GM23338 (cell line): ENCODE results near the gene TPX2.

ENCODE experiments used
- CREB1 ChIP-seq: fragments of 250-450 bp; sonication (Bioruptor Pico); IDR thresholded peaks from 2 replicates; pipeline ENCODE4 v1.5.0; 2020; ENCODE audit warnings: low read depth, mild to moderate bottlenecking, moderate library complexity
- EZH2 ChIP-seq: fragments of 200-600 bp; sonication (generic); IDR thresholded peaks from one replicate; pipeline ENCODE4 v1.8.0; 2017; ENCODE audit warnings: antibody characterized with exemption, mild to moderate bottlenecking, low read depth; ENCODE audit not compliant: unreplicated experiment
- EZH2phosphoT487 ChIP-seq: fragments of 200-600 bp; sonication (generic); IDR thresholded peaks from one replicate; pipeline ENCODE4 v1.8.1; 2018; ENCODE audit warnings: antibody characterized with exemption; ENCODE audit not compliant: unreplicated experiment
- POLR2AphosphoS5 ChIP-seq: IDR thresholded peaks from 2 replicates; pipeline ENCODE4 v1.6.1; 2016; ENCODE audit warnings: antibody characterized with exemption, low read depth
- STAT1 ChIP-seq: IDR thresholded peaks from one replicate; pipeline ENCODE4 v1.6.1; 2016; ENCODE audit warnings: antibody characterized with exemption; ENCODE audit not compliant: unreplicated experiment
- ZNF114 ChIP-seq: fragments of 250-450 bp; sonication (Bioruptor Pico); IDR thresholded peaks from 2 replicates; pipeline ENCODE4 v1.5.0; 2020; ENCODE audit warnings: mild to moderate bottlenecking, moderate library complexity
- TF ChIP-seq, protein P1 (sequence below), 2 experiments: fragments of 200-600 bp in 1 of 2; sonication (generic) in 1 of 2; conservative IDR thresholded peaks; 2 replicates each; pipeline versions ENCODE4 v1.5.1 to v1.6.1; 2016 to 2017; ENCODE audit warnings: antibody characterized with exemption in 2 of 2, low read depth in 2 of 2, mild to moderate bottlenecking in 2 of 2, moderate library complexity in 1 of 2
- TF ChIP-seq, protein P2 (sequence below): IDR thresholded peaks from one replicate; pipeline ENCODE4 v1.6.1; 2018; ENCODE audit warnings: antibody characterized with exemption; ENCODE audit not compliant: unreplicated experiment

DNA sequence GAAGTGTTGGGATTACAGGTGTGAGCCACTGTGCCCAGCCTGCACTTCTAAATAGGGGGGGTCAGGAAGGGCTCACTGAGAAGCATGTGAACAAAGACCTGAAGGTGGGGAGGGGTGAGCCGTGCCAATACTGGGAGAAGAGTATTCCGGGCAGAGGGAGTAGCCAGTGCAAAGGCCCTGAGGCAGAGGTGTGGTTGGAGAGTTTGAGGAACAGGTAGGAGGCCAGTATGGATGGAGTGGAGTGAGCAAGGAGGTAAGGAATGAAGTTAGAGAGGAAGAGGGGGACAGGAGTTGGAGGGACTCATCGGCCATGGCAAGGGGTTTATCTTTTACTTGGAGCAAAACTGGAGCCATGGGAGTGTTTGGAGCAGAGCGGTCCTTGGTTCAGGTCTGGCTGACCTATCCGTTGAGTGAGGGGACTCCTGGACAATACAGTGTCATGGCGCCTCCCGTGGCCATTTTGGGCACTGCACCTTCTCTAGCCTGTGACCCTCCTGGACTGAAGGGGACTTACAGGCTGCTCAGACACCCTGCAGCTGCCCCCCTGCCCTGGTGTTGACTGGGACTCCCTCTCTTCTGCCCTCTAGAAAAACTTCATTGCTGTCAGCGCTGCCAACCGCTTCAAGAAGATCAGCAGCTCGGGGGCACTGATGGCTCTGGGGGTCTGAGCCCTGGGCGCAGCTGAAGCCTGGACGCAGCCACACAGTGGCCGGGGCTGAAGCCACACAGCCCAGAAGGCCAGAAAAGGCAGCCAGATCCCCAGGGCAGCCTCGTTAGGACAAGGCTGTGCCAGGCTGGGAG is 94.2 kb downstream of the TPX2 start:
- TF ChIP-seq, protein P1, sequence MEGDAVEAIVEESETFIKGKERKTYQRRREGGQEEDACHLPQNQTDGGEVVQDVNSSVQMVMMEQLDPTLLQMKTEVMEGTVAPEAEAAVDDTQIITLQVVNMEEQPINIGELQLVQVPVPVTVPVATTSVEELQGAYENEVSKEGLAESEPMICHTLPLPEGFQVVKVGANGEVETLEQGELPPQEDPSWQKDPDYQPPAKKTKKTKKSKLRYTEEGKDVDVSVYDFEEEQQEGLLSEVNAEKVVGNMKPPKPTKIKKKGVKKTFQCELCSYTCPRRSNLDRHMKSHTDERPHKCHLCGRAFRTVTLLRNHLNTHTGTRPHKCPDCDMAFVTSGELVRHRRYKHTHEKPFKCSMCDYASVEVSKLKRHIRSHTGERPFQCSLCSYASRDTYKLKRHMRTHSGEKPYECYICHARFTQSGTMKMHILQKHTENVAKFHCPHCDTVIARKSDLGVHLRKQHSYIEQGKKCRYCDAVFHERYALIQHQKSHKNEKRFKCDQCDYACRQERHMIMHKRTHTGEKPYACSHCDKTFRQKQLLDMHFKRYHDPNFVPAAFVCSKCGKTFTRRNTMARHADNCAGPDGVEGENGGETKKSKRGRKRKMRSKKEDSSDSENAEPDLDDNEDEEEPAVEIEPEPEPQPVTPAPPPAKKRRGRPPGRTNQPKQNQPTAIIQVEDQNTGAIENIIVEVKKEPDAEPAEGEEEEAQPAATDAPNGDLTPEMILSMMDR (conservative IDR thresholded peaks at IDR 0.05; ENCODE audit: low read depth in 2 of 2), result peak; percentile 96 to 98
- TF ChIP-seq EZH2, result no peak
- TF ChIP-seq, protein P2, sequence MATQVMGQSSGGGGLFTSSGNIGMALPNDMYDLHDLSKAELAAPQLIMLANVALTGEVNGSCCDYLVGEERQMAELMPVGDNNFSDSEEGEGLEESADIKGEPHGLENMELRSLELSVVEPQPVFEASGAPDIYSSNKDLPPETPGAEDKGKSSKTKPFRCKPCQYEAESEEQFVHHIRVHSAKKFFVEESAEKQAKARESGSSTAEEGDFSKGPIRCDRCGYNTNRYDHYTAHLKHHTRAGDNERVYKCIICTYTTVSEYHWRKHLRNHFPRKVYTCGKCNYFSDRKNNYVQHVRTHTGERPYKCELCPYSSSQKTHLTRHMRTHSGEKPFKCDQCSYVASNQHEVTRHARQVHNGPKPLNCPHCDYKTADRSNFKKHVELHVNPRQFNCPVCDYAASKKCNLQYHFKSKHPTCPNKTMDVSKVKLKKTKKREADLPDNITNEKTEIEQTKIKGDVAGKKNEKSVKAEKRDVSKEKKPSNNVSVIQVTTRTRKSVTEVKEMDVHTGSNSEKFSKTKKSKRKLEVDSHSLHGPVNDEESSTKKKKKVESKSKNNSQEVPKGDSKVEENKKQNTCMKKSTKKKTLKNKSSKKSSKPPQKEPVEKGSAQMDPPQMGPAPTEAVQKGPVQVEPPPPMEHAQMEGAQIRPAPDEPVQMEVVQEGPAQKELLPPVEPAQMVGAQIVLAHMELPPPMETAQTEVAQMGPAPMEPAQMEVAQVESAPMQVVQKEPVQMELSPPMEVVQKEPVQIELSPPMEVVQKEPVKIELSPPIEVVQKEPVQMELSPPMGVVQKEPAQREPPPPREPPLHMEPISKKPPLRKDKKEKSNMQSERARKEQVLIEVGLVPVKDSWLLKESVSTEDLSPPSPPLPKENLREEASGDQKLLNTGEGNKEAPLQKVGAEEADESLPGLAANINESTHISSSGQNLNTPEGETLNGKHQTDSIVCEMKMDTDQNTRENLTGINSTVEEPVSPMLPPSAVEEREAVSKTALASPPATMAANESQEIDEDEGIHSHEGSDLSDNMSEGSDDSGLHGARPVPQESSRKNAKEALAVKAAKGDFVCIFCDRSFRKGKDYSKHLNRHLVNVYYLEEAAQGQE, result no peak
- no peak for TF ChIP-seq CREB1 (CRISPR knock-in tag)
- no peak for TF ChIP-seq STAT1
- no peak for TF ChIP-seq EZH2phosphoT487
- no peak for TF ChIP-seq POLR2AphosphoS5
- no peak for TF ChIP-seq ZNF114 (CRISPR knock-in tag)
